ENCODE measurements around the gene SPDYC.

The SPDYC gene

GRCh38 chr11:65207918-65208784 lies 38.1 kb downstream of the SPDYC start:
- H2AFZ ChIP-seq, result no peak overlapping the region
- no peak overlapping the region for H3K4me3 ChIP-seq (ENCODE audit: low read depth, low read length)
- H3K79me2 ChIP-seq, result no peaks in the 10 kb centered on the region
- H3K27ac ChIP-seq, result no peak overlapping the region
- peaks cover 3% of the 10 kb centered on the region for H3K4me1 ChIP-seq
- H3K9ac ChIP-seq, result no peak overlapping the region
- no peaks in the 10 kb centered on the region for H3K27me3 ChIP-seq (ENCODE audit: control insufficient read depth, insufficient read depth, low read length)
- TF ChIP-seq CTCF (IDR thresholded peaks at IDR 0.05), result no peak
- no peak overlapping the region for H3K4me2 ChIP-seq (ENCODE audit: low read length)
- H3K36me3 ChIP-seq (ENCODE audit: control insufficient read depth, insufficient read depth, low read length), result no peaks in the 10 kb centered on the region
- no peaks in the 10 kb centered on the region for H3K9me3 ChIP-seq (ENCODE audit: control insufficient read depth, low read length)

DNA sequence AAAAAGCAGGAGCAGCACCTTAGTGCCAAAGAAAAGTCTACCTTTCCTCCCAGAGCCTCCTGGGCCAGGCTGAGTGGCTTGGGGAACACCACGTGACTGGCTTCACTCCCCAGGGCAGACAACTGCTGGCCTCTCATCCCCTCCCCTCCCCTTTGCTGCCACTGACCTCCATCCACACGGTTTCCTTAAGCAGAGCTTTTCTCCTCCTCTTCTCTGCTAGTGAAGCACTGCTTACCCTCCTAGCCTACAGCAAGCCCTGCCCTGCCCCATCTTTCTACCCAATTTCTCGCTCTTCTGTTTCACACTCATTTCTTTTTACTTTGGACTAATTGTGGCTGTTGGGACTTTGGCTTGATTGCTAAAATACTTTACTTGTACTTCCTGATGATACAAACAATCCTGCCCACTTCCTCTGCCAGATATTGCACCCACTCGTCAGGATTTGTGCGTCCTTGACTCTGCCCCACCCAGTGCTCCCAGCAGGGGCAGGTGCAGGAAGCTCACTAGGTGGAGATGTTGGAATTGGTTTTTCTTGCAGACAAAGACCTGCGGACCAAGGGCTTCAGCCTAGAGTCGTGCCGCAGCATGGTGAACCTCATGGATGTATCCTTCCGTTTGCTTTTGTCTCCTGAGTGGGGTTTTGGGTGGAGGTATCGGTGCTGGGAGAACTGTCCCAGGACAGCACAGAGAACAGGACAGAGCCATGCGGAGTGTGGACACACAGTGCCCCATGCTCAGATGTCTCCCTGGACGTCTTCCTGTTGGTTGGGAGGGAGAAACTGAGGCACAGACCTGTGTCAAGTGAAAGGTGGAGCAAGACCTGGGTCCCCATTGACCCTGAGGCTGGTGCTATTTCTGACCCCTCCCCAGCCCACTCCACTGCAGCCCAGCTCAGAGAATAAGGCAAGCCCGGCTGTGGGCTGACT lies 39.0 kb downstream of the SPDYC start:
- Histone ChIP-seq H3K27ac (no peak overlapping the region), H3K9ac (no peak overlapping the region), H3K36me3 (ENCODE audit: control insufficient read depth, insufficient read depth, low read length) (no peaks in the 10 kb centered on the region), H2AFZ (no peak overlapping the region), H3K79me2 (no peaks in the 10 kb centered on the region), H3K27me3 (ENCODE audit: control insufficient read depth, insufficient read depth, low read length) (no peaks in the 10 kb centered on the region), H3K4me3 (ENCODE audit: low read depth, low read length) (no peak overlapping the region), H3K4me1 (peaks cover 5% of the 10 kb centered on the region), H3K9me3 (ENCODE audit: control insufficient read depth, low read length) (no peaks in the 10 kb centered on the region), H3K4me2 (ENCODE audit: low read length) (no peak overlapping the region)
- TF ChIP-seq CTCF (IDR thresholded peaks at IDR 0.05), result no peak

GRCh38 chr11:65209711-65210360 lies 39.8 kb downstream of the SPDYC start:
- no peak for TF ChIP-seq CTCF (IDR thresholded peaks at IDR 0.05)
- Histone ChIP-seq H2AFZ (no peak overlapping the region), H3K9me3 (ENCODE audit: control insufficient read depth, low read length) (no peaks in the 10 kb centered on the region), H3K27ac (no peak overlapping the region), H3K79me2 (no peaks in the 10 kb centered on the region), H3K4me2 (ENCODE audit: low read length) (no peak overlapping the region), H3K4me3 (ENCODE audit: low read depth, low read length) (no peak overlapping the region), H3K27me3 (ENCODE audit: control insufficient read depth, insufficient read depth, low read length) (no peaks in the 10 kb centered on the region), H3K4me1 (peaks cover 5% of the 10 kb centered on the region), H3K36me3 (ENCODE audit: control insufficient read depth, insufficient read depth, low read length) (no peaks in the 10 kb centered on the region), H3K9ac (no peak overlapping the region)

GRCh38 chr11:65210361-65210731 lies 40.3 kb downstream of the SPDYC start:
- Histone ChIP-seq H3K4me1 (peaks cover 5% of the 10 kb centered on the region), H3K9me3 (ENCODE audit: control insufficient read depth, low read length) (no peaks in the 10 kb centered on the region), H3K4me3 (ENCODE audit: low read depth, low read length) (no peak overlapping the region), H3K36me3 (ENCODE audit: control insufficient read depth, insufficient read depth, low read length) (no peaks in the 10 kb centered on the region), H2AFZ (no peak overlapping the region), H3K9ac (no peak overlapping the region), H3K4me2 (ENCODE audit: low read length) (no peak overlapping the region), H3K27ac (peak overlapping the region; percentile 67), H3K27me3 (ENCODE audit: control insufficient read depth, insufficient read depth, low read length) (no peaks in the 10 kb centered on the region), H3K79me2 (no peaks in the 10 kb centered on the region)
- TF ChIP-seq CTCF (IDR thresholded peaks at IDR 0.05), result no peak
